ENCODE measurements around the gene RFC3.
"Not testable (repeated sequence)": the region's sequence is repeated elsewhere in the genome, so short reads cannot be mapped to it uniquely, and the experiment has no call there.

The RFC3 gene

GRCh38 chr13:33812829-33813228, 5.1 kb upstream of the RFC3 start:
- not testable (repeated sequence) for DNase-seq (ENCODE audit: low read depth)

DNA sequence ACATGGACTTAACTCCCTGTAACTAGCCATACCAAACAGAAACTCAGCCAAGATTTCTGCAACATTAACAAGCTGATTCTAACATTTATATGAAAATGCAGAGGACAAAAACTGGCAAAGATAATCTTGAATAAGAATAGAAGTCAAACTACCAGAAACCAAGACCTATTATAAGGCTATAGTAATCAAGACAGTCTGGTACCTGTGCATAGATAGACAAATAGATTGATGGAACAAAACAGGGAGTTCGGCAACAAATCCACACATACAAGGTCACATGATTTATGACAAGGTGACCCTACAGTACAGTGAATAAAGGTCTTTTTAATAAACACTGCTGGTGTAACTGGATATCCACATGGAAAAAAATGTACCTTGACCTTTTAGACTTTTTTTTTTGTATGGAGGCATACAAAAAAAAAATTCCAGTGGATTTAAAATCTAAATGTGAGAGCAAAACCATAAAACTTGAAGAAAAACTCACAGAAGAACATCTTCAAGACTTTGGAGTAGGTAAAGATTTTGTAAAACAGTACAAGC, 2.9 kb upstream of the RFC3 start:
- DNase-seq (ENCODE audit: low read depth), result no peak

GRCh38 chr13:33816912-33817311, 1.0 kb upstream of the RFC3 start:
- no peak for DNase-seq (ENCODE audit: low read depth)

GRCh38 chr13:33817513-33817900, 442 bp upstream of the RFC3 start:
- no peak for DNase-seq (ENCODE audit: low read depth)

- DNase-seq (ENCODE audit: low read depth), result no peak
Measured at GRCh38 chr13:33825083-33825482, 7.1 kb downstream of the RFC3 start.

DNA sequence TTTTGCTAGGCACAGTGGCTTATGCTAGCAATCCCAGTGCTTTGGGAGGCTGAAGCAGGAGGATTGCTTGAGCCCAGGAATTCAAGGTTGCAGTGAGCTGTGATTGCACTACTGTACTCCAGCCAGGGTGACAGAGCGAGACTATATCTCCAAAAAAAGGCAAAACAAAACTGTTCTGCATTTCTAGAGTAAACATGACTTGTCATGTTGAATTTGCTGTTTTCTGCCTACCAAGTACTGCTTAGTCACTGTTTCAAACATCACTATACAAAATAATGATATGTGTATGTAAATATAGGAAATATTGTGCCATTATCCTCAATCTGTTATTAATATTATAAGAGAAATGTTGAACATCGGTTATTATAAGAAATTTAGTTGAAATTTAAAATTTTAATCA, 9.2 kb downstream of the RFC3 start:
- no peak for DNase-seq (ENCODE audit: low read depth)

DNA sequence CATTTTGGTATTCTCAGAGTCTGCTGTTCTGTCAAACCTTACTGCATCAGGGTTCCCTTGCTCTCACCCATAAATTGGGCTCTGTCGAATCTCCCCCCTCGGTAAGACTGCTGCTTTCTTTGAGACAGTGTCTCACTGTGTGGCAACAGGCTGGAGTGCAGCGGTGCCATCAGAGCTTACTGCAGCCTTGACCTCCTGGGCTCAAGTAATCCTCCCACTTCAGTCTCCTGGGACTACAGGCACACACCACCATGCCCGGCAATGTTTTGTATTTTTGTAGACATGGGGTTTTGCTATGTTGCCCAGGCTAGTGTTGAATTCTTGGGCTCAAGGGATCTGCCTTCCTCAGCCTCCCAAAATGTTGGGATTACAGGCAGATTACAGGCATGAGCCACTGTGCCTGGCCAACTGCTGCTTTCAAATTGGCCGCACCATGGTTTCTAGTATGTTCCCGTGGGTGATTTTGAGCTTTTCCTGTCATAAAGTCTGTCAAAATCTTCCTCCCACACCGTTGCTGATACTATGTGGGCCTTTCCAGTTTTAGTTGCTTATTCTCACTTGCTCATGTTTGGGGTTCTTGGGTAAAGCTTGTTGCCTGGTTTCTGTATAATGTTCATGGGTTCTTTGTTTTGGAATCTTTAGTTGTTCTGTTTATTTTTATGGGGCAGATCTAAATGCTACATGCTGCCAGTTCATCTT, 10.6 kb downstream of the RFC3 start:
- no peak for DNase-seq (ENCODE audit: low read depth)

DNA sequence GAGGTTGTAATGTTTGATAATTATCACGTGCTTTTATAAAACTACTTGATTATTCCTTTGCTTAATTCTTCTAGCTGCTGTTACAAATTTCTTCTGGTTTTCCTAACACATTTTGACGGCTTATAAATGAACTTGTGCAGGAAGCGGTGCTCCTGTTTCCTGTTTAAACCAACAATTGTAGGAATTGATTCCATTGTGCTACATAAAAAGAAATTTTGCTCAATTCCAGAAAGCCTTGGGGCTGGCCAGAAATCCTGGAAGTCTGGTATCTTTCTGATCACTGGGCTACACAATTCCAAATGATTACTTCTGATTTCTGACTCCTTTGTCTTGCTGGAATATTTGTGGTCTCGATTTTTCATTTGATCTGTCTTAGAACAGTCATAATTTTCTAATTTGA, 14.9 kb downstream of the RFC3 start:
- DNase-seq (ENCODE audit: low read depth), result no peak

- DNase-seq (ENCODE audit: low read depth), result no peak
Measured at GRCh38 chr13:33838647-33839046, 20.7 kb downstream of the RFC3 start.

DNA sequence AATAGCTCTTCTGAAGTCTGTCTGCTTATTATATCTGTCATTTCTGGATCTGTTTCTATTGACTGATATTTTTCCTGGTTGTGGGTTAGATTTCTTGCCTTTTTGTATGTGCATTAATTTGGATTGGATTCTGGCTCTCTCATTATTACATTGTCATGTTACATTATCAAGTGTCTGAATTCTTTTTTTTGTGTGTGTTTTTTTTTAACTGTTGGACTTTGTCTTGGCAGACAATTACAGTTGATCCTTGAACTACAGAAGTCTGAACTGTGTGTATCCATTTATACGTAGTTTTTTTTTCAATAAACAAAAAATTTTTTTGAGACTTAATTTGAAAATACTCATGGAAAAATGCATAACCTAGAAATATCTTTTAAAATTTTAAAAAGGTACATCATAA, 22.5 kb downstream of the RFC3 start:
- no peak for DNase-seq (ENCODE audit: low read depth)

DNA sequence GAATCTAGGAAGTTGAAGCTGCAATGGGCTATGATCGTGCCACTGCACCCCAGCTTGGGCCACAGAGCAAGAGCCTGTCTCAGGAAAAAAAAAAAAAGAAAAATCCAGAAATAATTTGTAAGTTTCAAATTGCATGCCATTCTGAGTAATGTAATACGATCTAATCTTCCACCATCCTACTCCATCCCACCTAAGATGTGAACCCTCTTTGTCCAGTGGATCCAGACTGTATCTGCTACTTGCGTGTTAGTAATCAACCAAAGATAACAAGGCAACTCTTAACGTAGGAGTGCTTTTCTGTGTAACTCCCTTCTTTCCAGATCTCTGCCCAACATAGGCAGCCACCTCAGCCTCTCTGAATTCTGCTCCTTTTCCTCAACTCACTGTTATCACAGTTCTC, 24.3 kb downstream of the RFC3 start:
- no peak for DNase-seq (ENCODE audit: low read depth)

DNA sequence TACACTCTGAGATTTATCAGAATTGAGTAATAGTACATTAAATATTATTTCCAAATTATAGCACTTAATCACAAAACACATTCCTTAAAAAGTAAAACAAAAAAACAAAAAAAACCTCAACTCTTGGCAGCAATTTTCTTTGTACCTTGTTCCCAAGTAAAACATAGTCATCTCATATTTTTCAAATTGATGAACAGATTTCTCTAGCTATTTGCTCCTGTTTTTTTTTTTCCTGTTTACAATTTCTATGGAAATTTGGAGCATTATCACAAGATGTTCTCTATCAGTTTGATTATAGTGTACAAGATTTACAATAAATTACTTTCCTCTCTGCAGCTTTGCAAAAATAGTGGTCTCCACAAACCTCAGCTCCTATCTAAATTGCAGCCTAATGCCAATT, 25.0 kb downstream of the RFC3 start:
- no peak for DNase-seq (ENCODE audit: low read depth)

DNA sequence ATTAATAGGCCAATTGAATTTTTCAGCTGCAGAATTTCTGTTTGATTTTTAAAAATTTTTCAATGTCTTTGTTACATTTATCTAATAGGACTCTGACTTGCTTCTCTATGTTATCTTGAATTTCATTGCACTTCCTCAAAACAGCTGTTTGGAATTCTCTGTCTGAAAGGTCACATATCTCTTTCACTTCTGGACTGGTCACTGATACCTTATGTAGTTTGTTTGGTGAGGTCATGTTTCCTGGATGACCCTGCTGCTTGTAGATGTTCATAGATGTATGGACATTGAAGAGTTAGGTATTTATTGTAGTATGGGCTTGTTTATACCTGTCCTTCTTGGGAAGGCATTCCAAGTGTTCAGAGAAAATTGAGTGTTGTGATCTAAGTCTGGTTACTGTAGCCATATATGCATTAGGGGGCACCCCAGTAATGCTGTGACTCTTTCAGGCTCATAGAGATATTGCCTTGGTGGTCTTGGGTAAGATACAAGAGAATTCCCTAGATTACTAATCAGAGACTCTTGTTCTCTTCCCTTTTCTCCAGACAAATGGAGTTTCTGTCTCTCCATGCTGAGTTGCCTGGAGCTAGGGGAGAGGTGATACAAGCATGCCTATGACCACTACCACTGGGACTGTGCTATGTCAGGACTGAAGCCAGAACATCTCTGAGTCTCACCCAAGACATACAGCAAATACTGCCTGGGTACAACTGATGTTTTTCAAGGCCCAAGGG, 27.8 kb downstream of the RFC3 start:
- DNase-seq (ENCODE audit: low read depth), result no peak

DNA sequence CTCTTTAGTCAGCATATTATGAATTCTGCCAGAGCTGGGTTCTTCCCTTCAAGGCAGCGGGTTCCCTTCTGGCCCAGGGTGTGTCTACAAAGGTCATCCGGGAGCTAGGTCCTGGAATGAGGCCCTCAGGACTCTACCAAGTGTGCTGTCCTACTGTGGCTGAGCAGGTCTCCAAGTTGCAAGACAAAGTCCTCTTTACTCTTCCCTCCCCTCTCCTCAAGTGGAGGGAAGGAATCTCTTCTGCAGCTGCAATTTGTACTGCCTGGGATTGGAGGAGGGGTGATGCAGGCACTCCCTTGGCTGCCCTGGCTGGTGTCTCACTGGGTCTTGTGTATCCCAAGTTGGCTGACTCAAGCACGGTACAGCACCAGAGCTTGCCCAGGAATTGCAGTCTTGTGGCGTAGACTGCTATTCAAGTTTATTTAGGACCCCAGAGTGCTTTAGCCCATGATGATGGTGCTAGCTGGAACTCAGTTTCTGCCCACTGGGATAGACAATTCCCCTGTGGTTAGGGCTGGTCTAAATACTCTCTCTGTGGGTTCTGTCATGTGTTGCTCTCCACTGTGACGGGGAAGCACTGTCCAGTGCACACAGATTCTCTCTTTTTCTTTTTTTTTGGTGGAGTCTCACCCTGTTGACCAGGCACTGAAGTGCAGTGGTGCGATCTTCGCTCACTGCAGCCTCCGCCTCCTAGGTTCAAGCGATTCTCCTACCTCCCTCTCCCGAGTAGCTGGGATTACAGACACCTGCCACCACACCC, 28.5 kb downstream of the RFC3 start:
- no peak for DNase-seq (ENCODE audit: low read depth)

DNA sequence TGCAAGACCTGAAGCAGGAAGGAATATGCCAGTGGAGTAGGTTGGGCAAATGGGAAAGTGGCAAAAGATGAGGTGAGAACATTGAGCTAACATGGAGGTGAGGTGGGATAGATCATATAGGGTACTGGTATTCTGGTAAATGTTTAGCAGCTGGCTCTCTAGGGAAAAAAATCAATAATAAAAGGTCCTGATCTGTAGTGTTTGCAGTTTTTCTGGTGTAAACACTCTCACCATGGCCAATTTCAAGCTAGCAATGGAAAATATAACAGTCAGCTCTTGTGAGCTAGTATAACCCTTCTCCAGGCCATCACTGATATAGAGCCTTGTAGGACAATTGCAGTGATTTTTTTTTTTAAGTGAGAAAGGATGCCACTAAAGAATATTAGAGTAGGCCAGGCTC, 31.3 kb downstream of the RFC3 start:
- no peak for DNase-seq (ENCODE audit: low read depth)

DNA sequence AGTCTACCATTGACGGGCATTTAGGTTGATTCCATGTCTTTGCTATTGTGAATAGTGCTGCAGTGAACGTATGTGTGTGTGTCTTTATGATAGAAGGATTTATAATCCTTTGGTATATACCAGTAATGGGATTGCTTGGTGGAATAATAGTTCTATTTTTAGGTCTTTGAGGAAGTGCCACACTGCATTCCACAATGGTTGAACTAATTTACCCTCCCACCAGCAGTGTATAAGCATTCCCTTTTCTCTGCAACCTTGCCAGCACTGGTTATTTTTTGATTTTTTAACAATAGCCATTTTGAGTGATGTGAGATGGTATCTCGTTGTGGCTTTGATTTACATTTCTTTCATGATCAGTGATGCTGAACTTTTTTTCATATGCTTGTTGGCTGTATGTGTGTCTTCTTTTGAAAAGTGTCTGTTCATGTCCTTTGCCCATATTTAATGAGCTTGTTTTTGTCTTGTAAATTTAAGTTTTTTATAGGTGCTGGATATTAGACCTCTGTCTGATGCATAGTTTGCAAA, 37.5 kb downstream of the RFC3 start:
- no peak for DNase-seq (ENCODE audit: low read depth)

- no peak for DNase-seq (ENCODE audit: low read depth)
Measured at GRCh38 chr13:33859691-33860303, 41.8 kb downstream of the RFC3 start.

- no peak for DNase-seq (ENCODE audit: low read depth)
Measured at GRCh38 chr13:33860526-33860925, 42.6 kb downstream of the RFC3 start.

DNA sequence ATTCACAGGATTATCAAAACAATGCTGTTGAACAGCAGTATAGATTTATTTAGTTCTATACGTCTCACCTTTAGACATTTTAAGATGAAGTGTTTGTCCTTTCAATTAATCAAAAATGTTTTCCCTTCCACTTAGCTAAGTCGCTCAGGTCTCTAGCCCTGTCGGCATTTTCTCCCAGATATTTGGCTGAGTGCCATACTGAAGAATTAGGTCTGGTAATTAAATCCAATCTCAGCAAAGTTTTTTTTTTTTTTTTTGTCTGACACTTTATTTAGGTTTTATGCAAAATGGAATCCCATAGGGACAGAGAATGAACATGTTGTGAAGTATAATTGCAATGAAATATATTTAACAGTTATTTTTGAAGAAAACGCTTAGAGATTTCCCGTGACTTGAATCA, 44.1 kb downstream of the RFC3 start:
- DNase-seq (ENCODE audit: low read depth), result no peak

- DNase-seq (ENCODE audit: low read depth), result no peak
Measured at GRCh38 chr13:33863188-33863789, 45.3 kb downstream of the RFC3 start.

DNA sequence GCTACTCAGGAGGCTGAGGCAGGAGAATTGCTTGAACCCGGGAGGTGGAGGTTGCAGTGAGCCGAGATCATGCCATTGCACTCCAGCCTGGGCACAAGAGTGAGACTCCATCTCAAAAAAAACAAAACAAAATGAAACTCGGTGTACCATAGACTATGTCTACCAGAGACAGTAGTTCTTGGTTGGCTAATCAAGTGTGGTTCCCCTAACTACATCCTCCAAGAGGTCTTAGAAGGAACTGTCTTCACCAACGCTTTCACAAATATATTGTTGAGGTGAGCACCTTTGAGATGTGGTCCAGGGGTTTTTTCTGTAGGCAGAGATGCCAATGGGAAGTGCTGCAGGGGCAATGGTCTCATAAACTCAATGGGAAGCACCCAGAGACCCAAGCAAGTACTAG, 48.0 kb downstream of the RFC3 start:
- no peak for DNase-seq (ENCODE audit: low read depth)

DNA sequence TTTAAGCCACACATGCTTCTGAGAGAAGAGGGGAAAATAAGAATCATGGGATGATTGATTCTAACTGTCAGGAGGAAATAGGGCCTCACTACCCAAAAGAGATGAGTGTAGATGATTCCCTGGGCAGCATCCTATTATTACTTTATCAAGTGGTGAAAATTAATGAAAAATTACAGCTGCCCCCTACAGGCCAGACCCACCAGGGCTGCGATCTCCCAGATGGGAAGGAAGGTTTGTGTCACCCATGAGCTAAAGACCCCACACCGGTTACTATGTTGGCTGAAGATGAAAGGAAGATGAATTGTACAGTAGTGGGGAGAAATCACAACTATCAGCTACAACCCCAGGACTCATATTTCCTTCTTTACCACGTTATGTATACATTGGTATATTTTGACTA, 49.5 kb downstream of the RFC3 start:
- DNase-seq (ENCODE audit: low read depth), result no peak

Data from activated T-cell treated with anti-CD3 and anti-CD28 coated beads for 24 hours (primary cell).